NCI-H1436 treated with DMSO at 0.1 percent for 48 hours (cell line): Measurements from ENCODE around the gene THSD4.
"Not testable (repeated sequence)": the region's sequence is repeated elsewhere in the genome, so short reads cannot be mapped to it uniquely, and the experiment has no call there.

Experiments used
- DNase-seq: peaks from one replicate; lab custom pipeline; 2025; lab: John Stamatoyannopoulos, UW

The THSD4 gene

GRCh38 chr15:71658827-71659729 is 543.8 kb downstream of the THSD4 start:
- DNase-seq: no peak

GRCh38 chr15:71659730-71660067 is 544.4 kb downstream of the THSD4 start:
- no peak for DNase-seq

- no peak for DNase-seq
Observed at GRCh38 chr15:71660501-71660900, 545.2 kb downstream of the THSD4 start.

GRCh38 chr15:71662306-71662705 is 547.0 kb downstream of the THSD4 start:
- DNase-seq: no peak

GRCh38 chr15:71664622-71665021 is 549.4 kb downstream of the THSD4 start:
- no peak for DNase-seq

- DNase-seq: no peak
Observed at GRCh38 chr15:71666763-71667620, 551.7 kb downstream of the THSD4 start.

GRCh38 chr15:71669688-71670087 is 554.4 kb downstream of the THSD4 start:
- no peak for DNase-seq

GRCh38 chr15:71670222-71670621 is 555.0 kb downstream of the THSD4 start:
- not testable (repeated sequence) for DNase-seq

GRCh38 chr15:71674354-71674753 is 559.1 kb downstream of the THSD4 start:
- DNase-seq: no peak

GRCh38 chr15:71677352-71677751 is 562.1 kb downstream of the THSD4 start:
- DNase-seq: no peak

GRCh38 chr15:71677766-71678165 is 562.5 kb downstream of the THSD4 start:
- no peak for DNase-seq

- no peak for DNase-seq
Observed at GRCh38 chr15:71678191-71678590, 562.9 kb downstream of the THSD4 start.

- no peak for DNase-seq
Observed at GRCh38 chr15:71678605-71679004, 563.3 kb downstream of the THSD4 start.

- no peak for DNase-seq
Observed at GRCh38 chr15:71679223-71679792, 564.0 kb downstream of the THSD4 start.

GRCh38 chr15:71679793-71680353 is 564.6 kb downstream of the THSD4 start:
- DNase-seq: no peak

GRCh38 chr15:71682001-71682400 is 566.7 kb downstream of the THSD4 start:
- DNase-seq: no peak

- DNase-seq: no peak
Observed at GRCh38 chr15:71683411-71684274, 568.4 kb downstream of the THSD4 start.

- no peak for DNase-seq
Observed at GRCh38 chr15:71685420-71685993, 570.2 kb downstream of the THSD4 start.

- DNase-seq: no peak
Observed at GRCh38 chr15:71686221-71687050, 571.2 kb downstream of the THSD4 start.

- DNase-seq: no peak
Observed at GRCh38 chr15:71687902-71688508, 572.7 kb downstream of the THSD4 start.
